ENCODE data around the gene TMEM271.

- TF ChIP-seq SP1 (IDR thresholded peaks at IDR 0.05) = no peak
- TF ChIP-seq FOXA1 (IDR thresholded peaks at IDR 0.05) = no peak
These were observed 47.3 kb downstream of the TMEM271 start for GRCh38 chr4:528835-529234.
